Activated CD4-positive, alpha-beta T cell treated with anti-CD3 and anti-CD28 coated beads for 24 hours (primary cell): Measurements from ENCODE around the gene FAM72D.
A peak's percentile ranks its signal among the peaks of the same experiment; 100 is the strongest.
"Not testable (repeated sequence)": the region's sequence is repeated elsewhere in the genome, so short reads cannot be mapped to it uniquely, and the experiment has no call there.

ENCODE experiments used
- DNase-seq, 2 donors: peaks; one replicate each; pipeline ENCODE4 v3.0.0-alpha.2; 2020; ENCODE audit warnings: low read depth in 2 of 2

The FAM72D gene

DNA sequence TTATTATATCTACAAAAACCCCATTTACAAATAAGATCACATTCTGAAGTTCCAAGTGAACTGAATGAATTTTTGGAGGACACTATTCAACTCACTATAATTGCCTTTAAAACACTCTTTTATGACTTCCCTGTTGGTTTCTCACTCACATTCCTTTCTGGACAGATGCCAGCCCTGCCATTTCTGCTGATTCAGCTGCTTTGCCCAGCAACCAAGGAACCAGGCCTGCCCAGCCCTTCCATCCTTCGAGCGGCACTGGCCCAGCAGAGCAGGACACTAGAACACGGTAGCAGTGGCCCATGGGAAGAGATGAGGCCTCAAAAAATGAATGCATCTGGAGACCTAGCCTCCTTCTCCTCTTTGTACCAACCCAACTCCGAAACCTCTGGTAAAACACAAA is 50.5 kb downstream of the FAM72D start:
- DNase-seq, result not testable (repeated sequence)

DNA sequence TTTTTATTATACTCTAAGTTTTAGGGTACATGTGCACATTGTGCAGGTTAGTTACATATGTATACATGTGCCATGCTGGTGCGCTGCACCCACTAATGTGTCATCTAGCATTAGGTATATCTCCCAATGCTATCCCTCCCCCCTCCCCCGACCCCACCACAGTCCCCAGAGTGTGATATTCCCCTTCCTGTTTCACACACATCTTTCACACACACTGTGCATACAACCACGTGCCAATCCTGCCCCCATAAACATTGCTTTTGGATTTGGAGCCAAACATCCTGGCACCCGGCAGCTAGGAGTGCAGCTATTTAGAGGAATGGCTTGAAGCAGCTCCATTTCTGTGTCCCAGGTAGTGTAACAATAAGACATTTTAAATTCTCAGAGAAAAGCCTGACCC is 51.4 kb downstream of the FAM72D start:
- not testable (repeated sequence) for DNase-seq

DNA sequence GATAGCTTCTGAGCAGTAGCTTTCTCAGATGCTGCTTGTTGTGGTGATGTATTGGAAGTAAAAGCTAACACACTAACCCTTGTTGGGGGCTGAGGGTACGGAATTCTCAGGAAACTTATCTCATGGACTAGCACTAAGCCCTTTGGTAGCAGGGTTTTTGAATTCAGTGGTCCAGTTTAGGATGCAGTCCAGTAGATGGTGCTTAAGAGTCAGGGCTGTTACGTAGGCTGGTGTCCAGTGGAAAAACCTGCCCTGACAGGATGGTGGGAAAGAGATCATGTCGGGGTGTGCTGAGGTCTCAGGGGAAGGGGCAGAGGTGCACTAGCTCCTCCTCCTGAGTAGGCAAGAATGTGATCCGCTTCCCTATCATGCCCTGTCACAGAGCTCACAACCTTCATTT is 59.6 kb downstream of the FAM72D start:
- DNase-seq, result not testable (repeated sequence)

DNA sequence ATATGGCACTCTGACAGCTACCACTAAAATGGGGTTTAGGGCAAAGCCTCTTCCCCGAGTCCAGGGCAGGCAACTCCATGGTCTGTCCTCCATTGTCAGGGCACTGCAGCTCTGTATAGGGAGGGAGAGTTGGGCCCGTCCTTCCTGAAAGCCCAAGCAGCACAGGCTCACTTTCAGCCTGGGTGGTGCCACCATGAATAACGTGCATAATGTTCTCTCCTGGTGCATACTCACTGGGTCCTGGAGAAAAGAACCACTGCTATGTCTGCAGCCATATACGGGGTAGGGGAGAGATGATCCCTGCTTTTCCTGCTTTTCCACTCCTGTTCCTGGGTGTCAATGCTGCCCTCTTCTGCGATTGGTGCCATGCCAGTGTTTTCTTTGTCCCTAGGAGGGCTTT is 60.1 kb downstream of the FAM72D start:
- DNase-seq, result not testable (repeated sequence)

DNA sequence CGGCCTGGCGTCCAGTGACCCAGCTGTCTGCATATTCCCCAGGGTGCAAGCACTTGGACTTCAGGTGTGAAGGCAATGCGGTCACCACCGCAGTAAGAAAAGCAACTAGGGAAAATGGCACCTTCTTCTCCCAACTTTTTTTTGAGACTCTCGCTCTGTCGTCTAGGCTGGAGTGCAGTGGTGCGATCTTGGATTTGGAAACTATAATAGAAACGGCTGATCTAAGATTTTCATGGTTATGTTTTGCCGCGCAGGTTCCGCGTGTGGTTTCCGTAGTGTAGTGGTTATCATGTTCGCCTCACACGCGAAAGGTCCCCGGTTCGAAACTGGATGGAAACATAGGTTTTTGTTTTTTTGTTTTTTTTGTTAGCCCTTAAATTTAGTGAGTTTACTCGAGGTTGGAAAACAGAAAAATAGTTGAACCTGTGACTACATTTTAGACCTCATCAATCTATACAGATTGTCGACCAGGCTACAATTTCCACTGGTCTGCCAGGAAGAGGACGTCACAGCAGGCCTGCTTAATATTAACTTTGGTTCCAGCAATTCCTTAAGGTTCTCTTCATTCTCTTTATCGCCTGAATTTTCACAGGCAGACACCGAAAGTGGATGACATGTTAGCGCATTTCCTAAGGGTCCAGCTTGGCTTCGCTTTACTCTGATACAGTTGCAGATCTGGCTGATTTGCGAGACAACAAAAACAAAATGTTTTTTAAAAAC is 61.3 kb downstream of the FAM72D start:
- DNase-seq, result peak; percentile 31 to 33

DNA sequence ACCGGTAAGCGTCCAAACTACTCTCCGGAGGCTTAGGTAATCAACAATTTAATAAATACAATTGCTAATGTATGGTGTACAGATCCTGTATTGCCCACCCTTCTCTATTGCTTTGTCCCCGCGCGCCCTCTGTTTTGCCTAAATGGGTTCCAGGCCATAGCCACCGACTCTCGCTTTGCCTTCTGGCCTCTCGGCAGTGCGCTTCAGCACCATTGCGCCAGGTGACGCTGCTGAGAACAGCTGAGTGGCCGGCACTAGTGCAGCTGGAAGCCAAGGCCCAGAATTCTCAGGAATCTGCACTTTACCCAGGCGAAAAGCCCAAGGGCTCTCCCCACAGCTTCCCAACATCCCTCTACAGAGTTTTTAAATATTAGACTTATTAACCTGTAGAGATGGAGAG is 61.9 kb downstream of the FAM72D start:
- not testable (repeated sequence) for DNase-seq

DNA sequence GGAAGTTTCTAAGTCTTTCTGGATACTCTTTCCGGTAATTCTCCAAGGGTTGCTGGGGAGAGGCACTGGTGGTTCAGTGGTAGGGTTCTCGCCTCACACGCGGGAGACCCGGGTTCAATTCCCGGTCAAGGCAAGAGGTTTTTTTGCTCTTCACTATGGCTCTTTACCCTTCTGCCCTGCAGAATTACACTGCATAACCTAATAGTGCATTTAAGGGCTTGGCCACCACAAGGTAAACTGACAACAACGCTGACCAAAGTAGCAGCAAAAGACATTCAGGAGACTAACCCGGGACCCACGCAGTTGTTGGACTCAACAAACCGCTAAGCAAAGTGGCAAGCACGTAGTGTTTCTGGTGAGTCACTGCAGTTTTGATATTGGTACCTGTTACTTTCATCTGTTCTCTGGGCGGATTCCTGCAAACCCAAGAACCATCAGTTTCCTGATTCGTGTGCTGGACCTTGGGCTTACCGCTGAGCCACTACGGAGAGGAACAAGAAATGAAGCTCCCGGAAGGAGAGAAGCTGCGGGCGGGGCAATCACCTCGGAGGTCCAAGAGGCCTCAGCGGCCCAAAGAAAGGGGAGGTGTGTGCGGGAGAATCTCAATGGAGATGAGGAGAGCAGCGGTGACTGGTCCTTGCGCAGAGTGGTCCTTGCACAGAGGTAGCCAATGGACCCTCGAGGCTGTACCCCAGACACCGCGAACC is 65.4 kb downstream of the FAM72D start:
- not testable (repeated sequence) for DNase-seq
